Measurements from ENCODE around the gene C1QTNF3. TPM values are rescaled to one million over a fixed set of nuclear protein-coding genes. Genes with fewer than 3 reads are reported as not detected.
"Not testable (repeated sequence)": the region's sequence is repeated elsewhere in the genome, so short reads cannot be mapped to it uniquely, and the experiment has no call there.

C1QTNF3 gene
- total RNA-seq, 4 donors from 2014 or later, result 6.6 to 13.3 (median 7.6) TPM

DNA sequence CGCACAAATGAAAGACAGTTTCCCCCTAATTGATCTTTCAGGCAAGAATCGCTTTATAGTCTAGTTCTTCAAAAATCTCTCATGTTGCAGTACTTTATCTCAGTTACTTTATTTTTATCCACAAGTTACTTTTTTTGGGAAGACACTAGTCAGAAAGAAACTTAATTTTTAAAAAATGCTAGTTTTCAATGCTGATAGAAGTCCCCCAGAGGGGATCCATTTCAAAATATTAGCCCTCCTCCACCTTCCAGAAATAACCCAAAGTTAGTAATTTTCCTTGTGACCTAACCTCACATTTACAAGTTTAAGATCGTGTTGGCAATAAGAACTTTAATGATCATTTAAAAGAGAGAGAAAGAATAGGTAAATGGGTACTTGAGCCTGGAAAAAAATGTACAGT is 11.0 kb downstream of the C1QTNF3 start:
- WGBS, 2 donors (ENCODE audit: low coverage in 1 of 2), result 87 to 91% methylated on average over 3 of the region's 3 CpGs
- Histone ChIP-seq H3K4me1 (peaks cover 0 to 18% (median 0%) of the 10 kb centered on the region in 4 donors), H3K36me3 (peaks cover 0 to 7% (median 0%) of the 10 kb centered on the region in 4 donors), H3K4me3 (no peak overlapping the region), H3K9me3 (no peaks in the 10 kb centered on the region), H3K27ac (no peak overlapping the region), H3K27me3 (no peaks in the 10 kb centered on the region)
- TF ChIP-seq POLR2AphosphoS5 (IDR thresholded peaks at IDR 0.05), result no peak
- TF ChIP-seq, protein P1, sequence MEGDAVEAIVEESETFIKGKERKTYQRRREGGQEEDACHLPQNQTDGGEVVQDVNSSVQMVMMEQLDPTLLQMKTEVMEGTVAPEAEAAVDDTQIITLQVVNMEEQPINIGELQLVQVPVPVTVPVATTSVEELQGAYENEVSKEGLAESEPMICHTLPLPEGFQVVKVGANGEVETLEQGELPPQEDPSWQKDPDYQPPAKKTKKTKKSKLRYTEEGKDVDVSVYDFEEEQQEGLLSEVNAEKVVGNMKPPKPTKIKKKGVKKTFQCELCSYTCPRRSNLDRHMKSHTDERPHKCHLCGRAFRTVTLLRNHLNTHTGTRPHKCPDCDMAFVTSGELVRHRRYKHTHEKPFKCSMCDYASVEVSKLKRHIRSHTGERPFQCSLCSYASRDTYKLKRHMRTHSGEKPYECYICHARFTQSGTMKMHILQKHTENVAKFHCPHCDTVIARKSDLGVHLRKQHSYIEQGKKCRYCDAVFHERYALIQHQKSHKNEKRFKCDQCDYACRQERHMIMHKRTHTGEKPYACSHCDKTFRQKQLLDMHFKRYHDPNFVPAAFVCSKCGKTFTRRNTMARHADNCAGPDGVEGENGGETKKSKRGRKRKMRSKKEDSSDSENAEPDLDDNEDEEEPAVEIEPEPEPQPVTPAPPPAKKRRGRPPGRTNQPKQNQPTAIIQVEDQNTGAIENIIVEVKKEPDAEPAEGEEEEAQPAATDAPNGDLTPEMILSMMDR (IDR thresholded peaks at IDR 0.05), result no peak
- TF ChIP-seq EP300 (IDR thresholded peaks at IDR 0.05; ENCODE audit: low read depth), result no peak
- no peak for TF ChIP-seq POLR2A (IDR thresholded peaks at IDR 0.05)
- DNase-seq, result no peak
- in situ Hi-C loops (cut with MboI; ENCODE audit: low pct_ligation_motif_present in 1 of 4, low pct_unique_long_range_greater_than_20kb in 1 of 4, low sequenced_read_pairs in 3 of 4), result no loop called here
- intact Hi-C loops (cut with DNase I; ENCODE audit: low total_unique reads), result no loop called here

- in situ Hi-C loops (cut with MboI; ENCODE audit: low pct_ligation_motif_present in 1 of 4, low pct_unique_long_range_greater_than_20kb in 1 of 4, low sequenced_read_pairs in 3 of 4) (no loop called here), intact Hi-C loops (cut with DNase I; ENCODE audit: low total_unique reads) (no loop called here)
- 89% methylated on average over 2 of the region's 2 CpGs for WGBS, 2 donors (ENCODE audit: low coverage in 1 of 2)
- no peak overlapping the region for H3K4me3 ChIP-seq
- no peaks in the 10 kb centered on the region for H3K9me3 ChIP-seq
- TF ChIP-seq POLR2A (IDR thresholded peaks at IDR 0.05) (no peak), EP300 (IDR thresholded peaks at IDR 0.05; ENCODE audit: low read depth) (no peak), POLR2AphosphoS5 (IDR thresholded peaks at IDR 0.05) (no peak)
- TF ChIP-seq, protein P1 (IDR thresholded peaks at IDR 0.05), result no peak
- DNase-seq, result no peak
- peaks cover 0 to 7% (median 0%) of the 10 kb centered on the region in 4 donors for H3K36me3 ChIP-seq
- no peaks in the 10 kb centered on the region for H3K27me3 ChIP-seq
- H3K27ac ChIP-seq, result no peak overlapping the region
- peaks cover 0 to 18% (median 0%) of the 10 kb centered on the region in 4 donors for H3K4me1 ChIP-seq
These were observed 11.9 kb downstream of the C1QTNF3 start for GRCh38 chr5:34031117-34031516.

DNA sequence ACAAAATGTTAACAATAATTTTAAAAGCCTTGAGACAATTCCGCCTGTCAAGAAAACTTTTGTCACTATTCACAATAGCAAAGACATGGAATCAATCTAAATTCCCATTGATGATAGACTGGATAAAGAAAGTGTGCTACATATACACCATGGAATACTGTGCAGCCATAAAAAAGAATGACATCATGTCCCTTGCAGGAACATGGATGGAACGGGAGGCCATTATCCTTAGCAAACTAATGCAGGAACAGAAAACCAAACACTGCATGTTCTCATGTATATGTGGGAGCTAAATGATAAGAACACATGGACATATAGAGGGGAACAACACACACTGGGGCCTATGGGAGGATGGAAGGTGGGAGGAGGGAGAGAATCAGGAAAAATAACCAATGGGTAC is 12.4 kb downstream of the C1QTNF3 start:
- H3K27ac ChIP-seq; DNase-seq; H3K9me3 ChIP-seq; H3K27me3 ChIP-seq; H3K4me3 ChIP-seq; intact Hi-C loops (cut with DNase I; ENCODE audit: low total_unique reads); in situ Hi-C loops (cut with MboI; ENCODE audit: low pct_ligation_motif_present in 1 of 4, low pct_unique_long_range_greater_than_20kb in 1 of 4, low sequenced_read_pairs in 3 of 4); H3K36me3 ChIP-seq: not testable (repeated sequence)
- WGBS, 2 donors (ENCODE audit: low coverage in 1 of 2), result 88 to 98% methylated on average over 2 of the region's 2 CpGs
- H3K4me1 ChIP-seq, result peaks cover 0 to 18% (median 0%) of the 10 kb centered on the region in 4 donors

DNA sequence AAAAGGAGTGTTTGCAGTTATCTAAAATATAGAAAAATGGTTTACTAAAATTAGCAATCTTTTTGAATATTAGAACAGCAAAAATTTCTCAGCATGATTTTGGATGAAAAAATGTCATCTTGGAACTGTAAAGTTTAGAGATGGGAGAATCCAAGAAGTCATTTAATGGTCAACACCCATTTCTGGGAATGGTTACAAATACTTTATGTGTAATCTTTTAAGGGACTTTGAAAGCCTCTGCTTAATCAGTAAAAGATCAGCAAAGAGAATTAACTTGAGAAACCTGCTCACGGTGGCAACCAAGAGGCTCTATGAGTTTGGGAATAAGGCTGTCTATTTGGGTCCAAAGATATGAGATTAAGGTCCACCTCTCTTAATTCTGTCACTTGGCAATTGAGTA is 13.0 kb downstream of the C1QTNF3 start:
- in situ Hi-C loops (cut with MboI; ENCODE audit: low pct_ligation_motif_present in 1 of 4, low pct_unique_long_range_greater_than_20kb in 1 of 4, low sequenced_read_pairs in 3 of 4) (no loop called here), intact Hi-C loops (cut with DNase I; ENCODE audit: low total_unique reads) (no loop called here)
- H3K4me1 ChIP-seq, result peaks cover 0 to 14% (median 0%) of the 10 kb centered on the region in 4 donors
- no peak for DNase-seq
- TF ChIP-seq POLR2AphosphoS5 (IDR thresholded peaks at IDR 0.05), result no peak
- no peaks in the 10 kb centered on the region for H3K27me3 ChIP-seq
- H3K36me3 ChIP-seq, result peaks cover 0 to 7% (median 0%) of the 10 kb centered on the region in 4 donors
- H3K27ac ChIP-seq, result no peak overlapping the region
- WGBS, 2 donors (ENCODE audit: low coverage in 1 of 2), result 50 to 83% methylated on average over 1 of the region's 1 CpG
- H3K4me3 ChIP-seq, result no peak overlapping the region
- H3K9me3 ChIP-seq, result no peaks in the 10 kb centered on the region

DNA sequence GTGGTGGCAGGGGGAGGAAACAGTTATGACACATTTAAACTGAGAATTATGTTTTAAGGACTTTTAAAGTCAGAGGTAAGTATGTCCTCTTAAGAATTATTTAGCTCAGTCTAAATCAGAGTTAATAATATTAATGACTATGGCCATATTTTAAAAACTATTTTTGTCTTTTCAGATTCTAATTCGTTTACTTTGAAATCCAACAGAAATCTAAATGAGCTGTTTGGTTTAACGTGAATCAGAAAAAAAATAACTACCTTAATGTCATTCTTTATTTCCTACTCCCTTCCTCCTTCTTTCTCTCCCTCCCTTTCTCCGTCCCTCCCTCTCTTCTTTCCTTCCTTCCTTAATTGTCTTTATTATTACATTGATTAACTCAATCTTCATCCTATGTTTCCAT is 14.7 kb downstream of the C1QTNF3 start:
- intact Hi-C loops (cut with DNase I; ENCODE audit: low total_unique reads) (no loop called here), in situ Hi-C loops (cut with MboI; ENCODE audit: low pct_ligation_motif_present in 1 of 4, low pct_unique_long_range_greater_than_20kb in 1 of 4, low sequenced_read_pairs in 3 of 4) (no loop called here)
- H3K4me1 ChIP-seq, result no peaks in the 10 kb centered on the region
- peaks cover 0 to 4% (median 0%) of the 10 kb centered on the region in 4 donors for H3K36me3 ChIP-seq
- TF ChIP-seq, protein P1 (IDR thresholded peaks at IDR 0.05), result no peak
- TF ChIP-seq EP300 (IDR thresholded peaks at IDR 0.05; ENCODE audit: low read depth) (no peak), POLR2A (IDR thresholded peaks at IDR 0.05) (no peak), POLR2AphosphoS5 (IDR thresholded peaks at IDR 0.05) (no peak)
- DNase-seq, result no peak
- no peak overlapping the region for H3K27ac ChIP-seq
- no peak overlapping the region for H3K4me3 ChIP-seq
- H3K27me3 ChIP-seq, result no peaks in the 10 kb centered on the region
- WGBS, 2 donors (ENCODE audit: low coverage in 1 of 2), result 87 to 93% methylated on average over 3 of the region's 3 CpGs
- no peaks in the 10 kb centered on the region for H3K9me3 ChIP-seq

All from transverse colon (tissue), 4 donors.